AG04450 (cell line): ENCODE results near the gene EDNRA. TPM values are rescaled to one million over a fixed set of nuclear protein-coding genes. Genes with fewer than 3 reads are reported as not detected.

Source experiments
- CTCF ChIA-PET: fragments of 300-600, 350-600 bp; formaldehyde crosslinking; extraction: SDS; loops from one replicate; lab custom pipeline; 2022; ENCODE audit warnings: antibody characterized with exemption, inconsistent platforms; lab: Charles Lee
- POLR2A ChIA-PET: fragments of 350-600 bp; formaldehyde crosslinking; extraction: SDS; loops from one replicate; lab custom pipeline; 2021; ENCODE audit warnings: antibody characterized with exemption, inconsistent platforms; lab: Yijun Ruan, JAX
- DNase-seq: peaks from one replicate; pipeline ENCODE4 v3.0.0-alpha.2; 2011; ENCODE audit warnings: low read depth, low spot score
- H3K27ac ChIP-seq: one replicate; pipeline ENCODE4 v1.5.1; 2012; ENCODE audit warnings: low read depth, low read length, control low read depth
- H3K27me3 ChIP-seq: one replicate; pipeline ENCODE4 v1.6.0; 2012; ENCODE audit warnings: low read length; ENCODE audit not compliant: control insufficient read depth, insufficient read depth
- H3K4me3 ChIP-seq: 2 replicates; pipeline ENCODE4 v1.5.1; 2011; ENCODE audit warnings: mild to moderate bottlenecking, low read depth, low read length, control low read depth
- H3K9me3 ChIP-seq: 2 replicates; pipeline ENCODE4 v1.5.1; 2012; ENCODE audit warnings: low read length; ENCODE audit not compliant: control insufficient read depth, insufficient read depth
- polyA plus RNA-seq: library from polyadenylated mRNA; depleted of rRNA; stranded (reverse); fragments of >200 nt; gene quantifications from 2 replicates; pipeline ENCODE4 v1.2.3, GENCODE V29; 2011
- TF ChIP-seq, protein P1 (sequence below): IDR thresholded peaks from 2 replicates; pipeline ENCODE4 v1.5.1; 2011; ENCODE audit warnings: low read depth, low read length, control low read depth, inconsistent platforms

The EDNRA gene
- polyA plus RNA-seq, 1 experiment: 38.4 TPM

GRCh38 chr4:147513091-147513490 is 32.2 kb downstream of the EDNRA start:
- no peaks in the 10 kb centered on the region for H3K27me3 ChIP-seq
- no peak overlapping the region for H3K4me3 ChIP-seq
- H3K9me3 ChIP-seq: no peaks in the 10 kb centered on the region
- DNase-seq: no peak
- POLR2A ChIA-PET: interaction anchor here (1.1 kb wide), 1 partner anchor 15 kb away, joined by 3 read pairs; no protein-coding TSS in a partner anchor
- H3K27ac ChIP-seq: no peak overlapping the region
- CTCF ChIA-PET: interaction anchor here (1.1 kb wide), 1 partner anchor 77 kb away, joined by 3 read pairs; no protein-coding TSS in a partner anchor
- TF ChIP-seq, protein P1, sequence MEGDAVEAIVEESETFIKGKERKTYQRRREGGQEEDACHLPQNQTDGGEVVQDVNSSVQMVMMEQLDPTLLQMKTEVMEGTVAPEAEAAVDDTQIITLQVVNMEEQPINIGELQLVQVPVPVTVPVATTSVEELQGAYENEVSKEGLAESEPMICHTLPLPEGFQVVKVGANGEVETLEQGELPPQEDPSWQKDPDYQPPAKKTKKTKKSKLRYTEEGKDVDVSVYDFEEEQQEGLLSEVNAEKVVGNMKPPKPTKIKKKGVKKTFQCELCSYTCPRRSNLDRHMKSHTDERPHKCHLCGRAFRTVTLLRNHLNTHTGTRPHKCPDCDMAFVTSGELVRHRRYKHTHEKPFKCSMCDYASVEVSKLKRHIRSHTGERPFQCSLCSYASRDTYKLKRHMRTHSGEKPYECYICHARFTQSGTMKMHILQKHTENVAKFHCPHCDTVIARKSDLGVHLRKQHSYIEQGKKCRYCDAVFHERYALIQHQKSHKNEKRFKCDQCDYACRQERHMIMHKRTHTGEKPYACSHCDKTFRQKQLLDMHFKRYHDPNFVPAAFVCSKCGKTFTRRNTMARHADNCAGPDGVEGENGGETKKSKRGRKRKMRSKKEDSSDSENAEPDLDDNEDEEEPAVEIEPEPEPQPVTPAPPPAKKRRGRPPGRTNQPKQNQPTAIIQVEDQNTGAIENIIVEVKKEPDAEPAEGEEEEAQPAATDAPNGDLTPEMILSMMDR: no peak

DNA sequence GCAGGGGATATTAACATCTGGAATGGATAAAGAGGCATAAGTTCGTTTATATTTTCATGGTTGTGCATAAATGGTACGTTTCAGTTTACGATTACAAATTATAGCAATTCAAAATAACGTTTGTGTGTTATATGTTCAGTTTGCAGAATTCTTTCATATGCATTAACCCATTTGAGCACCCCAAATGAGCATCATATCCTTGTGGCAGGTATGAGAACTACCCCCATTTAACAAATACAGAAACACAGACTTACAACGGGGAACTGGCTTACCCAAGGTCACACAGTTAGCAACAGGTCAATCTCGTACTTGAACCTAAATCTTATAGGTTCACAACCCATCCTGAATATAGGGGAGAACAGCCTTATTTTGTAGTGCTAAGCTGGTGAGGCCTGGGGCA is 33.1 kb downstream of the EDNRA start:
- H3K4me3 ChIP-seq: no peak overlapping the region
- ChIA-PET POLR2A (no interaction called here), CTCF (interaction anchor here (1.6 to 1.9 kb wide), 2 partner anchors 8 to 76 kb away, joined by 3 to 9 read pairs; no protein-coding TSS in a partner anchor)
- no peak overlapping the region for H3K27ac ChIP-seq
- no peaks in the 10 kb centered on the region for H3K27me3 ChIP-seq
- TF ChIP-seq, protein P1: no peak
- H3K9me3 ChIP-seq: no peaks in the 10 kb centered on the region
- DNase-seq: no peak

DNA sequence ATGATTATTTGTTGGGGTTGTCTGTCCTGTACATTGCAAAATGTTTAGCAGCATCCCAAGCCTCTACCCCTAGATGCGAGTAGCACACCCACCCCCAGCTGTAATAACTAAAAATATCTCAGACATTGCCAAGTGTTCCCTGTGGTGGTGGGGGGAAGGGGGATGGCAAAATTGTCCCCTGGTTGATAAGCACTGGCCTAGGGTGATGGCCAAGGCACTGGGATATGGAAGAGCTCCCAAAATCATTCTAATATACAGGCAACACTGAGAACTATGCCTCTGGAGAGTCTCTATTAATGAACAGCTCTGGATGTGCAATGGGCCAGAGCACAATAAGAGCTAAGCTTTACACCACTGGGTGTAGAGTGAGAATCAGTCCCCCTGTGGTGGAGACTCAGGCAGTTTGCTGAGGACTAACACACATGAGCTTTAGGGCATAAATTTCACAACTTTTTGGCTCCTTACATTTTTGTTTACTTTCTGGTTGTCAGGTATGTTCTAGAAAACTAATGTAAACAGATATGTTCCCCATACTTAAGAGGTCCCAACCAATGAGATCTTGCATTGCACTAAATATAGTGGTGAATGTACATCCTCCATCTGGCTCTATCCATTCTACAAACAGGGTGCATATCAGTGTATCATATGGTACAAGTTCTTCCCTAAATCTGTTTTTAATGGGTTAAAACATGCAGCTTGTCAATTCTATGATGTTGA is 34.5 kb downstream of the EDNRA start:
- Histone ChIP-seq H3K27ac (no peak overlapping the region), H3K27me3 (no peaks in the 10 kb centered on the region), H3K9me3 (no peaks in the 10 kb centered on the region), H3K4me3 (no peak overlapping the region)
- no peak for DNase-seq
- POLR2A ChIA-PET: no interaction called here
- TF ChIP-seq, protein P1: no peak
- CTCF ChIA-PET: interaction anchor here (1.0 to 1.9 kb wide), 6 partner anchors 9 to 356 kb away, joined by 3 to 9 read pairs (median 4); no protein-coding TSS in a partner anchor

DNA sequence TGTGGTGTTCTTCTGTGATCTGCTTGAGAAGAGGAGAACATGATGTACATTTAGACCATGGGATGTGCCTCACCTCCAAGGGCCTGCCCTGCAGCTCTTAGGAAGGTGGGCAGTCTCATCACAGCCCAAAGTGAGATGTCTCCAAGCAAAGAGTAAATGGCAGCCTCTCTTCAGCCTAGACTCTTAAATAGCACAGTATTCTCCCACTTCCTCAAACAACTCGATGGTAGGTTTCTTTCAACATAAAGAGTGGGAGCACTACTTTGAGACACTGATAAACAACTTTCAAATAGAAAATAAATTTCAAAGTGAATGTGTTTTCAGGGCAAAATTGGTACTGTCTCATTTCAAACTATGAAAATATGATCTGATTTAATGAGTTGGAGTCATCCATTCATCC is 35.2 kb downstream of the EDNRA start:
- Histone ChIP-seq H3K27ac (no peak overlapping the region), H3K9me3 (no peaks in the 10 kb centered on the region), H3K4me3 (no peak overlapping the region), H3K27me3 (no peaks in the 10 kb centered on the region)
- no peak for DNase-seq
- POLR2A ChIA-PET: no interaction called here
- TF ChIP-seq, protein P1: no peak
- CTCF ChIA-PET: interaction anchor here (0.7 to 1.9 kb wide), 5 partner anchors 8 to 356 kb away, joined by 3 to 9 read pairs (median 3); no protein-coding TSS in a partner anchor

GRCh38 chr4:147518086-147518485 is 37.2 kb downstream of the EDNRA start:
- CTCF ChIA-PET: interaction anchor here (0.5 to 2.8 kb wide), 45 partner anchors 10 to 499 kb away, joined by 3 to 55 read pairs (median 5); partner anchors contain the start of gene TMEM184C
- no peak overlapping the region for H3K27ac ChIP-seq
- TF ChIP-seq, protein P1: no peak
- no peaks in the 10 kb centered on the region for H3K27me3 ChIP-seq
- H3K4me3 ChIP-seq: no peak overlapping the region
- POLR2A ChIA-PET: no interaction called here
- no peak for DNase-seq
- no peaks in the 10 kb centered on the region for H3K9me3 ChIP-seq
